ENCODE data around the gene MGST2.
A peak's percentile ranks its signal among the peaks of the same experiment; 100 is the strongest.
"Not testable (repeated sequence)": the region's sequence is repeated elsewhere in the genome, so short reads cannot be mapped to it uniquely, and the experiment has no call there.

MGST2 gene

GRCh38 chr4:139672732-139673131, 7.1 kb downstream of the MGST2 start:
- no peak for DNase-seq

DNA sequence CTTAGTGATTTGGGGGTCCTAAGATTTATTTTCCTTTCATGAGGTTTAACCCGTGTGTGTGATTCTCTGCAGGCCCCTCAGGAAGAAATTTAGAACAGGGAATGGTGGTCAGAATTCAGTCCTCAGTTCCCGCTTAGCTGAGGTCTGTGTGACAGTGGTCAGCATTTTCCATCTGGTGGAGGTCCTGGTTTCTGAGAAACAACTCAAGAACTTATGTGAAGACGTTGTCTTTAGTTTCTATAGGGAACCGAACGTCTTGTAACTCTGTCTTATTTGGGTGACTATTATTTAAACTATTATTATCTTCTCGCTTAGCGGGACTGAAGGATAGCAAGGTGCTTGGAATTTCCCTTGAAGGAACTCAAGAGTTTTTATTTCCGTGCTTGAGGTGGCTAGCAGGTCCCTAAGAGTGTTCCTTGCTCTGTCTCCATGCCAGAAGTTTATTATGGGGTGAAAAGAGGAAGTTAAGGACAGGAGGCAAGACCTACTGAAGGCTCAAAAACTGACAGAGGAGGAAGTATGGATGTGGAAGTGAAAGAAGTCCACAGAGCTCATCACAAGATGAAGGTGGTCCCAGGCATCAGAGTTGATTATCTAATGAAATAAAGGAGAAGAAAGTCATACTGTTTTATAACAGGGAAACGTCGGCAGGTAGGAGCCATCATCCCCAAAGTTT, 9.4 kb downstream of the MGST2 start:
- no peak for DNase-seq

- DNase-seq: no peak
Observed at GRCh38 chr4:139675651-139676050, 10.0 kb downstream of the MGST2 start.

DNA sequence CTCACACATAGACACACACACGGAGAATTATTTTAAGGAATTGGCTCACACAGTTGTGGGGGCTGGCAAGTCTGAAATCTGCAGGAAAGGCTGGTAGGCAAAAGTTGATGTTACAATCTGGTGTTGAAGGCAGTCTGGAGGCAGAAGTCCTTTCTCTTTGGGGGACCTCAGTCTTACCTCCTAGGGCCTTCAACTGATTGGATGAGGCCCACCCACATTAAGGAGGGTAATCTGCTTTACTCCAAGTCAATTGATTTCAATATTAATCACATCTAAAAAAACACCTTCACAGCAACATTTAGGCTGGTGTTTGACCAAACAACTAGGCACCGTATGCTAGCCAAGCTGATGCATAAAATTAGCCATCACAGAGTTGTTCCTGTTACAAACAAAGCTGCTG, 10.7 kb downstream of the MGST2 start:
- no peak for DNase-seq

DNA sequence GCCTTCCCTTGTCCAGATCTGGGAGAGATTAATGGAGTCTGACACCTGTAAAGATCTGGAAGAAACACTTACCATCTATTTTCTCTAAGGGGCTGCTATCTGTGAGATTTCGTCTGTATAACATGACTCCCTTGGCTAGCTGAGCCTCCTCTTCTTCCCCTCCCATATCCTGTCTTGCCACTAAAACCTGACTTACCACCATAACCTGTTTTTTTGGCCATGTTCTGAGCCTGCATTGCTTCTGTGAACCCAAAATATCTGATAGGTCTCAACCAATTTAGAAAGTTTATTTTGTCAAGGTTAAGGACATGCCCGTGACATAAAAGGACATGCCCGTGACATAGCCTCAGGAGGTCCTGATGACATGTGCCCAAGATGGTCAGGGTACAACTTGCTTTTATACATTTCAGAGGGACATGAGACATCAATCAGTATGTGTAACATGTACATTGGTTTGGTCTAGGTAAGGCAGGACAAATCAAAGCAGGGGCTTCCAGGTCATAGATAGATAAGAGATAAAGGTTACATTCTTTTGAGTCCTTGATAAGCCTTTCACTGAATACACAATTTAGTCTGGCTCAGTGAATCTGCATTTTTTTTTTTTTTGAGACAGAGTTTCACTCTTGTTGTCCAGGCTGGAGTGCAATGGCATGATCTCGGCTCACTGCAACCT, 11.4 kb downstream of the MGST2 start:
- DNase-seq: no peak

DNA sequence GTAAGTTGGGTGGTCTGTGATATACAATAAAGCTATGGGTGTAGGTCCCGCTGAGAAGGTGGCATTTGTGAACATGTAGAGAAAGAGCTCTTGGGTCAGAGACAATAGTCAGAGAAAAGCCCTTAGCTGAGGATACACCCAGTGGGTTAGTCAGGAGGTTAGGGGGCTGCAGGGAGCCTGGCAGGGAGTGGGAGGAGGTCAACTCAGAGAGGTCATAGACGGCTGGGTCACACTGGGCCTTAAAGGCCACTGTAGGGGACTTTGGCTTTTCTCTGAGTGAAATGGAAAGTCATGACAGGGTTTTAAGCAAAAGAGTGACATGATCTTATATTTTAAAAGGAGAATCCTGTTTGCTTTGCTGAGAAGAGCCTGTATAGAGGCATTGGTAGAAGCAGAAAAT, 16.7 kb downstream of the MGST2 start:
- DNase-seq: no peak

DNA sequence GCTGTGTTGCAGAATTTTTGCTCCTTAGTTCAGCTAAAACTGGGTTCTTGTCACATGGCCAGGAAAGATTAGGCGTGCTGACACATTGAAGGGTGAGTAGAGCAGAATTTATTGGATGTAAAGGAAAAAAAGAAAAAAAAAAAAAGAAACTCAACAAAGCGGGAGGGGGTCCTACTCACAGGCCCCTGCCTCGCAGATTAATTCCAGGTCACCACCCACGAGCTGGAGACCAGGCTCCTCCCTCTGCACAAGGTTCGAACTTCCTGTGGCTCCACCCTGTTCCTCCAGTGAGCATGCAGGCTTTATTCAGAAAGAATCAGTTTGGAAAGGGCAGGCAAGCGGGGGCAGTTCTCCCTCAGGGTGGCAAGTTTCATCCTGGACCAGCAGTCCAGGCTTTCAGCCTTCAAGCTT, 17.1 kb downstream of the MGST2 start:
- DNase-seq: peak; percentile 26

DNA sequence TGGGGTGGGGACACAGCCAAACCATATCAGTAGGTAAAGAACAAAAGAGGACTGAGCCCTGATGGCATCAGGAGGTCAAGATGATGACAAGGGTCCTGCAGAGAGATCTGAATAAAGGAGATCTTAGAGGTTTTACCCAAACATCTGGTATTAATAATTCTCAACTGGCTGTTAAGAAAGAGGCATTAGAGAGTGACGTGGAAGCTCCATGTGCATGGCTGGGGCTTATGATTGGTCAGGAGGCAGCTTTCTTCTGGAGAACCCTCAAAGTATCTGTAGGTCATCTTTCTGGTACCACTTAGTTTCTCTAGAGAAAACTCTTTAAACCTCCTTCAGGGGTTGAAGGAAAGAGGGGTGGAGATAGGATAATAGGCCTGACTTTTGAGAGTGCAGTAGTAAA, 18.7 kb downstream of the MGST2 start:
- DNase-seq: peak; percentile 44

GRCh38 chr4:139685180-139685579, 19.6 kb downstream of the MGST2 start:
- DNase-seq: no peak

GRCh38 chr4:139686130-139686529, 20.5 kb downstream of the MGST2 start:
- no peak for DNase-seq

DNA sequence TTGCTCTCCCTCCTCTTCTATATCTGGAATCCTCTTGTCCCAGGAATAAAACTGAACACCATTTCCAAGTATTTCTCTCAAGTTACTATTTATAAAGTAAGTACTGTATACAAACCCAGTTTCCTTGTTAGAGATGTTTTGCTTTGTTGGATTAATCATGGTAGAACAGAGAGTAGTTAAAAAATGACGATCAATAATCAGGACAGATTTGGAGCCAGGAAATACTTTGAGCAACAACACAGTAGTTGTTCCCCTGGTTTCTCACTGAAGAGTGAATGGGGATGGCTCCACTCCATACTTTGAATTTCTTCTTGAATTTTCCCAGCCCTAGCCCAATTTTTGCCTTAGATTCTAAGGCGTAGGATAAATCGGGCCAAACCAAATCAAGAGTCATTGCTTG, 21.4 kb downstream of the MGST2 start:
- no peak for DNase-seq

DNA sequence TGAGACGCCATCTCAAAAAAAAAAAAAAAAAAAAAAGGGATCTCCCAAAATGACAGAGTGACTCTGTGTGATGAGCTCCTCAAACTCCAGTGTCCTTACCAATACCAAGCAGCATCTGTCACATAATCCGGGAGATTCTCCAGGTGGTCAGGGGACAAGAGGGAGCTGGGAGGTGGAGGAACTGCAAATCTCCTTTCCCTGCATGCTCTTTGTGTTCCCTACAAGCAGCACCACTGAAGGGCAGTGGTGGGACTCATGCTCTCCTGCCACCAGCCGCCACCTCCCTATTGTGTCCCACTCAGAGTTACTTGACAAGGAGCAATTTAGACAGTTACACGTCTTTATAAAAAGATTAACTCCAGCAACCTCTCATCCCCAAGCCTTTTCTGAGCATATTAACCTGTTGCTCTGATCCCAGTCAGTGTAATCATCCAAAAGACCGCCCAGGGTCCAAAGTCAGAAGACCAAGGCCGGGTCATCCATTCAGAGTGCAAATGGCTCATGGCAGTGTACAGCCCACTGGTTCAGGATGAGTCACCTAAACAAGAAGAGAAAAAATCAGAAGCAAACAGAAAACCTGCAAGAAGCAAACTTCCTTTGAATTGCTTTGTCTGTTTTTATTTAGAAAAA, 23.6 kb downstream of the MGST2 start:
- DNase-seq: no peak

GRCh38 chr4:139690419-139690818, 24.8 kb downstream of the MGST2 start:
- DNase-seq: no peak

GRCh38 chr4:139692309-139693012, 26.8 kb downstream of the MGST2 start:
- no peak for DNase-seq

- DNase-seq: no peak
Observed at GRCh38 chr4:139694522-139695107, 29.0 kb downstream of the MGST2 start.

DNA sequence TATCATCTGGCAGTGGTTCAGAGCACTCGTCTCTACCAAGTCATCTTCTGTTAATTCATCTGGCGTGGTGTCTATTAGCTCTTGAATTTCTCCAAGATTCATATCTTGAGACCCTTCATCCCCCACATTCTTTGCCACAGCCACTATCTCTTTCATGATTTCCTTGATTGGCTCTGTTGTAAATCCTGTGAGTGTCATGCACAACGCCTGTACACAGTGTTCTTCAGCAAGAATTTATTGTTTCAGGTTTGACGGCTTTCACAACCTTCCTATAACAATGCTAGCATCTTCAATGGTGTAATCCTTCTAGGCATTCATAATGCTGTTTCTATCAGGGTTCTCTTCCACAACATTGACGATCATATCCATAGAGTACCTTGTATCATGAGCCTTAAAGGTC, 30.9 kb downstream of the MGST2 start:
- no peak for DNase-seq

DNA sequence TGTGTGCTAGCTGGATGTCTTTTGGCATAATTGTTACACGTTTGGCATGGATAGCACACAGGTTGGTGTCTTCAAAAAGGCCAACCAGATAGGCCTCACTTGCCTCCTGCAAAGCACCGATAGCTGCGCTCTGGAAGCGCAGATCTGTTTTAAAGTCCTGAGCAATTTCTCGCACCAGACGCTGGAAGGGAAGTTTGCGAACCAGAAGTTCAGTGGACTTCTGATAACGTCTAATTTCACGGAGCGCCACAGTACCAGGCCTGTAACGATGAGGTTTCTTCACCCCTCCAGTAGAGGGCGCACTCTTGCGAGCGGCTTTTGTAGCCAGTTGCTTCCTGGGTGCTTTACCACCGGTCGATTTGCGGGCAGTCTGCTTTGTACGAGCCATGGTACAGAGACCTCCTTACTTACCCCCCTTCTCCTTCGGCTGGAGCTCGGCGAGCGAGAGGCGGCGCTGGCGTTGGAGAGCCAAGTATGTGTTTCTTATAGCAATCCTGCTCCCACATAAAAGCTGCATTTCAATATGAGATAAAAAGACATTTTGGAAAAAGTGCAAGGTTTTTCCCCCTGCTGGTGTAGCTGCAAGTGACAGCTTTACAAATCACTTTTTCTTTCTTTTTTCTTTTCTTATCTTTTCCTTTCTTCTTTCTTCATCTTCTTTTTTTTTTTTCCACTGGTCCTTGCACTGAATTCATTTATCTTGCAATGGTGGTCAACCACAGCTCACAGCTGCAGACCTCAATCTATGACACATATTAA, 32.7 kb downstream of the MGST2 start:
- not testable (repeated sequence) for DNase-seq

DNA sequence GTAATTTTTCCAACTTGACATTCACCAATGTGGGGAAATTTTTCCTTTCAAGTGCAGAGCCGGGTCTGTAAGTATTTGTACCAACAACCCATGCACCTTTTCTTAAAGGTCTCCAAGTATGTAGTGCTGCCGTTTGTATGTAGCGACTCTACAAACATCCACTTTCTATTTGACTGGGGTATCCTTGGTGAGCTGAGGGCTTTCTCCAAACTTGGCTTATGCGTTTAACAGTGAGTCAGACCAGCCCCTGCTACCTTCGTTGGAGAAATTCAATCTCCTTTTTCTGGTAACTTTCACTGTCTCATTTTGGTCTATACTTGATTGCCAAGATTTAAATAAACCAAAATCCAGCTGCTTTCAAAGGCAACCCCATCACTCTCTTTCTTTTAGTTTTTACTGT, 34.9 kb downstream of the MGST2 start:
- no peak for DNase-seq

GRCh38 chr4:139704915-139705485, 39.4 kb downstream of the MGST2 start:
- DNase-seq: peak; percentile 14

- no peak for DNase-seq
Observed at GRCh38 chr4:139709660-139710059, 44.0 kb downstream of the MGST2 start.

DNA sequence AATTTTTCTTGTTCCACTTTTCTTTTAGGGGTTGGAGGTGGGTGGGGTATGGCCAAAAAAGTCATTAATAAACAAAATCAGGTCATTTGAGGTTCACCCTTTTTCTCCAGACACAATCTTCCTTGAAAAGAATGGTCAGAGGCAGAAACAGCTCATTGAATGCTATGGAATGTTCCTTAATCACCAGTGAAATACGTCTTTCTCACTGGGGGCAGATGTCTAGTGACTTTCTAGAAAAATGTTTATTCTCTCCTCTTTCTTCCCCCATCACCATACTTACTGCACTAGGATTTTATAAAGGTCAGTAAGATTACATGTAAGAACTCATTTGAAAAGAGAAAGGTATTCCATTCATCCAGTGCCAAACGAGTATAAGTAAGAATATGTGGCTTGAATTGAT, 44.5 kb downstream of the MGST2 start:
- peak; percentile 3 for DNase-seq

DNA sequence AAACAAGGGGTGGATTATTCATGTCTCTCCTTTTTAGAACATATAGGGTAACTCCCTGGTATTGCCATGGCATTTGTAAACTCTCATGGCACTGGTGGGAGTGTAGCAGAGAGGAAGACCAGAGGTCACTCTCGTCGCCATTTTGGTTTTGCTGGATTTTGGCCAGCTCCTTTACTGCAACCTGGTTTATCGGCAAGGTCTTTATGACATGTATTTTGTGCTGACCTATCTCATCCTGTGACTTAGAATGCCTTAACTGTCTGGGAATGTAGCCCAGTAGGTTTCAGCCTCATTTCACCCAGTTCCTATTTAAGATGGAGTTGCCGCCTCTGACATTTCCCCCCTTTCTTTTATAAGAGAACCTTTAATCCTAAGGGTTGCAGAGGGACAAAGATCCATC, 45.8 kb downstream of the MGST2 start:
- no peak for DNase-seq
